ENCODE results near the gene ADGRA3.
"Not testable (repeated sequence)": the region's sequence is repeated elsewhere in the genome, so short reads cannot be mapped to it uniquely, and the experiment has no call there.

The ADGRA3 gene

GRCh38 chr4:22480675-22481327 is 35.1 kb downstream of the ADGRA3 start:
- DNase-seq (ENCODE audit: low spot score), result no peak

GRCh38 chr4:22478426-22478825 is 37.4 kb downstream of the ADGRA3 start:
- DNase-seq (ENCODE audit: low spot score), result no peak

- DNase-seq (ENCODE audit: low spot score), result no peak
Observed at GRCh38 chr4:22477813-22478182, 38.1 kb downstream of the ADGRA3 start.

- DNase-seq (ENCODE audit: low spot score), result no peak
Observed at GRCh38 chr4:22477136-22477812, 38.6 kb downstream of the ADGRA3 start.

- DNase-seq (ENCODE audit: low spot score), result no peak
Observed at GRCh38 chr4:22476011-22476410, 39.9 kb downstream of the ADGRA3 start.

- DNase-seq (ENCODE audit: low spot score), result not testable (repeated sequence)
Observed at GRCh38 chr4:22475311-22475646, 40.6 kb downstream of the ADGRA3 start.

GRCh38 chr4:22474636-22475310 is 41.1 kb downstream of the ADGRA3 start:
- DNase-seq (ENCODE audit: low spot score), result no peak

- DNase-seq (ENCODE audit: low spot score), result no peak
Observed at GRCh38 chr4:22473268-22473667, 42.6 kb downstream of the ADGRA3 start.

GRCh38 chr4:22471999-22472461 is 43.8 kb downstream of the ADGRA3 start:
- no peak for DNase-seq (ENCODE audit: low spot score)

- no peak for DNase-seq (ENCODE audit: low spot score)
Observed at GRCh38 chr4:22471419-22471818, 44.4 kb downstream of the ADGRA3 start.

GRCh38 chr4:22466581-22466980 is 49.3 kb downstream of the ADGRA3 start:
- no peak for DNase-seq (ENCODE audit: low spot score)

GRCh38 chr4:22465996-22466395 is 49.9 kb downstream of the ADGRA3 start:
- DNase-seq (ENCODE audit: low spot score), result no peak

GRCh38 chr4:22465349-22465748 is 50.5 kb downstream of the ADGRA3 start:
- no peak for DNase-seq (ENCODE audit: low spot score)

GRCh38 chr4:22463179-22463578 is 52.7 kb downstream of the ADGRA3 start:
- DNase-seq (ENCODE audit: low spot score), result no peak

GRCh38 chr4:22462688-22463087 is 53.2 kb downstream of the ADGRA3 start:
- no peak for DNase-seq (ENCODE audit: low spot score)

GRCh38 chr4:22460266-22460665 is 55.6 kb downstream of the ADGRA3 start:
- no peak for DNase-seq (ENCODE audit: low spot score)

- no peak for DNase-seq (ENCODE audit: low spot score)
Observed at GRCh38 chr4:22458098-22458497, 57.8 kb downstream of the ADGRA3 start.

- no peak for DNase-seq (ENCODE audit: low spot score)
Observed at GRCh38 chr4:22457348-22457747, 58.5 kb downstream of the ADGRA3 start.

GRCh38 chr4:22456291-22456690 is 59.6 kb downstream of the ADGRA3 start:
- no peak for DNase-seq (ENCODE audit: low spot score)

GRCh38 chr4:22454955-22455354 is 60.9 kb downstream of the ADGRA3 start:
- DNase-seq (ENCODE audit: low spot score), result no peak

- DNase-seq (ENCODE audit: low spot score), result no peak
Observed at GRCh38 chr4:22454216-22454838, 61.5 kb downstream of the ADGRA3 start.

GRCh38 chr4:22444813-22445212 is 71.1 kb downstream of the ADGRA3 start:
- DNase-seq (ENCODE audit: low spot score), result no peak

- DNase-seq (ENCODE audit: low spot score), result no peak
Observed at GRCh38 chr4:22442956-22443355, 72.9 kb downstream of the ADGRA3 start.

Data from CD4-positive, alpha-beta T cell treated with Interleukin-2 at 100 ng/mL for 4 hours (primary cell).